Left lobe of liver (tissue), 2 donors: ENCODE measurements around the gene INPP4B. TPM values are rescaled to one million over a fixed set of nuclear protein-coding genes. Genes with fewer than 3 reads are reported as not detected.

Source experiments
- ATAC-seq: fragments of 200-7000 bp; cut with Tn5 transposase; one replicate; pipeline ENCODE4 v1.9.1; 2020; ENCODE audit warnings: mild to moderate bottlenecking, moderate library complexity
- DNase-seq: peaks from one replicate; pipeline ENCODE4 v3.0.0-alpha.2; 2020; ENCODE audit warnings: low spot score
- total RNA-seq: library from RNA; stranded (reverse); gene quantifications from one replicate; pipeline ENCODE4 v1.2.1, GENCODE V29; 2021
- donor health status: DM: no; HTN: no; CAD: no; lungs with moderate emphysema.
- donor health status: DM: no; HTN: yes; CAD: no.

INPP4B gene
- 0.93 TPM for total RNA-seq

- ATAC-seq (peak; percentile 56), DNase-seq (no peak)
Observed at GRCh38 chr4:142846108-142846728, at the start of gene INPP4B. Gene INPP4B, minus strand, starts transcription at chr4:142846301.

GRCh38 chr4:142893012-142893411, 46.9 kb upstream of the INPP4B start:
- ATAC-seq (no peak), DNase-seq (no peak)

- ATAC-seq (no peak), DNase-seq (no peak)
Observed at GRCh38 chr4:142886566-142886965, 40.5 kb upstream of the INPP4B start.

GRCh38 chr4:142883040-142883832, 37.1 kb upstream of the INPP4B start:
- DNase-seq, result no peak
- ATAC-seq, result no peak

- DNase-seq (no peak), ATAC-seq (no peak)
Observed at GRCh38 chr4:142882159-142882558, 36.1 kb upstream of the INPP4B start.

GRCh38 chr4:142881331-142881730, 35.2 kb upstream of the INPP4B start:
- DNase-seq (no peak), ATAC-seq (no peak)

- DNase-seq (no peak), ATAC-seq (no peak)
Observed at GRCh38 chr4:142875117-142875516, 29.0 kb upstream of the INPP4B start.

GRCh38 chr4:142874684-142875083, 28.6 kb upstream of the INPP4B start:
- DNase-seq, result no peak
- no peak for ATAC-seq

- no peak for ATAC-seq
Observed at GRCh38 chr4:142866685-142867084, 20.6 kb upstream of the INPP4B start.

GRCh38 chr4:142861351-142861750, 15.2 kb upstream of the INPP4B start:
- DNase-seq, result no peak

More at GRCh38 chr4:142866685-142867084, 20.6 kb upstream of the INPP4B start:
- DNase-seq, result no peak

GRCh38 chr4:142858965-142859364, 12.9 kb upstream of the INPP4B start:
- DNase-seq, result no peak
- ATAC-seq, result no peak

More at GRCh38 chr4:142861351-142861750, 15.2 kb upstream of the INPP4B start:
- ATAC-seq, result no peak

- DNase-seq (no peak), ATAC-seq (no peak)
Observed at GRCh38 chr4:142858446-142858845, 12.3 kb upstream of the INPP4B start.

GRCh38 chr4:142856576-142856975, 10.5 kb upstream of the INPP4B start:
- no peak for ATAC-seq
- no peak for DNase-seq

GRCh38 chr4:142850478-142850877, 4.4 kb upstream of the INPP4B start:
- DNase-seq (no peak), ATAC-seq (no peak)

GRCh38 chr4:142846729-142847596, 862 bp upstream of the INPP4B start:
- peak; percentile 84 for ATAC-seq
- DNase-seq, result no peak

- DNase-seq (no peak), ATAC-seq (no peak)
Observed at GRCh38 chr4:142845293-142846107, 601 bp downstream of the INPP4B start.

GRCh38 chr4:142844782-142845181, 1.3 kb downstream of the INPP4B start:
- DNase-seq, result no peak
- no peak for ATAC-seq

GRCh38 chr4:142840516-142841123, 5.5 kb downstream of the INPP4B start:
- ATAC-seq, result peak; percentile 47
- no peak for DNase-seq

GRCh38 chr4:142838778-142839177, 7.3 kb downstream of the INPP4B start:
- DNase-seq (no peak), ATAC-seq (no peak)

GRCh38 chr4:142832022-142832421, 14.1 kb downstream of the INPP4B start:
- ATAC-seq (no peak), DNase-seq (no peak)
